Activated CD8-positive, alpha-beta memory T cell treated with anti-CD3 and anti-CD28 coated beads, Interleukin-2, amount 50 U/mL, for 24 hours (primary cell): ENCODE data around the gene TBC1D22A.

Experiments used
- DNase-seq: peaks from one replicate; pipeline ENCODE4 v3.0.0-alpha.2; 2020; ENCODE audit errors: extremely low read depth

The TBC1D22A gene

GRCh38 chr22:46795140-46795539 is 32.7 kb downstream of the TBC1D22A start:
- DNase-seq: no peak

GRCh38 chr22:46795845-46796565 is 33.6 kb downstream of the TBC1D22A start:
- DNase-seq: no peak

- DNase-seq: no peak
These were observed 34.2 kb downstream of the TBC1D22A start for GRCh38 chr22:46796566-46797195.

- DNase-seq: no peak
These were observed 34.9 kb downstream of the TBC1D22A start for GRCh38 chr22:46797355-46797754.

GRCh38 chr22:46798041-46798365 is 35.6 kb downstream of the TBC1D22A start:
- DNase-seq: no peak

- no peak for DNase-seq
These were observed 36.2 kb downstream of the TBC1D22A start for GRCh38 chr22:46798366-46799350.

GRCh38 chr22:46799626-46800025 is 37.2 kb downstream of the TBC1D22A start:
- DNase-seq: no peak

GRCh38 chr22:46800102-46800857 is 37.8 kb downstream of the TBC1D22A start:
- no peak for DNase-seq

GRCh38 chr22:46801331-46801811 is 38.9 kb downstream of the TBC1D22A start:
- DNase-seq: no peak

- no peak for DNase-seq
These were observed 39.6 kb downstream of the TBC1D22A start for GRCh38 chr22:46801826-46802607.

GRCh38 chr22:46802608-46803027 is 40.2 kb downstream of the TBC1D22A start:
- no peak for DNase-seq

GRCh38 chr22:46803031-46803880 is 40.8 kb downstream of the TBC1D22A start:
- peak; percentile 18 for DNase-seq

- no peak for DNase-seq
These were observed 41.5 kb downstream of the TBC1D22A start for GRCh38 chr22:46803936-46804335.

GRCh38 chr22:46806794-46807193 is 44.3 kb downstream of the TBC1D22A start:
- no peak for DNase-seq

- DNase-seq: no peak
These were observed 45.0 kb downstream of the TBC1D22A start for GRCh38 chr22:46807458-46807857.

GRCh38 chr22:46809153-46809885 is 46.9 kb downstream of the TBC1D22A start:
- DNase-seq: no peak

GRCh38 chr22:46810856-46811786 is 48.7 kb downstream of the TBC1D22A start:
- DNase-seq: no peak

- no peak for DNase-seq
These were observed 49.7 kb downstream of the TBC1D22A start for GRCh38 chr22:46812034-46812605.
